H1 (cell line): Measurements from ENCODE around the gene SLCO6A1. TPM values are rescaled to one million over a fixed set of nuclear protein-coding genes. Genes with fewer than 3 reads are reported as not detected.

Source experiments
- CTCF ChIA-PET: fragments of 300-600 bp; sonication (Branson Sonifier 250); formaldehyde crosslinking; loops from one replicate; lab custom pipeline; 2021; ENCODE audit not compliant: partially characterized antibody; lab: Charles Lee
- POLR2A ChIA-PET: fragments of 300-600 bp; sonication (Branson Sonifier 250); formaldehyde crosslinking; loops from one replicate; lab custom pipeline; 2021; ENCODE audit warnings: inconsistent platforms; ENCODE audit not compliant: partially characterized antibody; lab: Charles Lee
- DNase-seq, 2 experiments: peaks; one replicate each; pipeline versions ENCODE4 v3.0.0 to v3.0.0-alpha.2; 2010 to 2022; ENCODE audit warnings: low spot score in 2 of 2, low read depth in 1 of 2, mixed read lengths in 1 of 2
- FAIRE-seq: peaks from 2 replicates; lab custom pipeline; 2011; peaks lifted over from hg19 to GRCh38; lab: Jason Lieb, UNC
- H2AFZ ChIP-seq: 2 replicates; pipeline ENCODE4 v1.8.1; 2012; ENCODE audit warnings: low read length, inconsistent platforms
- H2AK5ac ChIP-seq: 2 replicates; pipeline ENCODE4 v1.6.1; 2013; ENCODE audit warnings: low read depth, low read length
- H2BK120ac ChIP-seq: replicated peaks from 2 replicates; pipeline ENCODE3; 2013; ENCODE audit warnings: low read depth, low read length, inconsistent platforms
- H2BK12ac ChIP-seq: 2 replicates; pipeline ENCODE4 v1.6.1; 2013; ENCODE audit warnings: low read depth, low read length
- H2BK15ac ChIP-seq: 2 replicates; pipeline ENCODE4 v1.6.1; 2013; ENCODE audit warnings: low read length
- H2BK20ac ChIP-seq: 2 replicates; pipeline ENCODE4 v1.6.1; 2013; ENCODE audit warnings: low read length
- H2BK5ac ChIP-seq: 2 replicates; pipeline ENCODE4 v1.6.1; 2013; ENCODE audit warnings: low read depth, low read length
- H3K14ac ChIP-seq: 2 replicates; pipeline ENCODE4 v1.6.1; 2013; ENCODE audit warnings: inconsistent platforms; ENCODE audit not compliant: insufficient read length
- H3K18ac ChIP-seq: 2 replicates; pipeline ENCODE4 v1.6.1; 2013; ENCODE audit warnings: low read length; ENCODE audit errors: extremely low read depth
- H3K23ac ChIP-seq: 2 replicates; pipeline ENCODE4 v1.6.1; 2013; ENCODE audit warnings: inconsistent platforms; ENCODE audit not compliant: insufficient read length
- H3K23me2 ChIP-seq: 2 replicates; pipeline ENCODE4 v1.6.1; 2013; ENCODE audit warnings: low read depth, low read length
- H3K27ac ChIP-seq: 2 replicates; pipeline ENCODE4 v1.6.1; 2011; ENCODE audit warnings: low read depth, low read length, inconsistent platforms
- H3K27me3 ChIP-seq, 4 experiments: replicated peaks in 1 of 4; 1 replicate in 1 of 4; 2 replicates in 3 of 4; pipeline versions ENCODE4 v1.6.1 to v1.8.1; 2011 to 2013; ENCODE audit warnings: low read length in 3 of 4, mild to moderate bottlenecking in 3 of 4, inconsistent platforms in 2 of 4, mixed read lengths in 2 of 4, moderate library complexity in 1 of 4; ENCODE audit not compliant: control insufficient read depth in 3 of 4, insufficient read depth in 3 of 4; ENCODE audit errors: extremely low read depth in 1 of 4
- H3K36me3 ChIP-seq, 4 experiments: 2 replicates each; pipeline versions ENCODE4 v1.6.1 to v1.8.1; 2011 to 2013; ENCODE audit warnings: mild to moderate bottlenecking in 4 of 4, low read length in 3 of 4, moderate library complexity in 2 of 4, control low read depth in 1 of 4, inconsistent platforms in 1 of 4; ENCODE audit not compliant: insufficient read depth in 4 of 4, control insufficient read depth in 2 of 4
- H3K4ac ChIP-seq: replicated peaks from 2 replicates; pipeline ENCODE3; 2013; ENCODE audit warnings: low read length, low read depth, mixed read lengths, inconsistent platforms; ENCODE audit not compliant: insufficient read length
- H3K4me1 ChIP-seq, 4 experiments: replicated peaks in 1 of 4; 1 replicate in 1 of 4; 2 replicates in 3 of 4; pipeline versions ENCODE4 v1.6.1 to v1.8.1; 2011 to 2013; ENCODE audit warnings: low read length in 3 of 4, inconsistent platforms in 2 of 4, mixed read lengths in 1 of 4; ENCODE audit not compliant: insufficient read depth in 4 of 4, control insufficient read depth in 3 of 4
- H3K4me2 ChIP-seq, 2 experiments: 2 replicates each; pipeline versions ENCODE4 v1.6.1 to v1.8.1; 2011 to 2013; ENCODE audit warnings: low read depth in 2 of 2, low read length in 2 of 2, control low read depth in 1 of 2, inconsistent platforms in 1 of 2, mild to moderate bottlenecking in 1 of 2; ENCODE audit not compliant: insufficient read depth in 1 of 2
- H3K4me3 ChIP-seq, 4 experiments: fragments of 200-600, 300-600 bp in 1 of 4; sonication (generic), shearing (Covaris generic), sonication (Bioruptor Twin) in 1 of 4; 2 replicates each; pipeline versions ENCODE4 v1.5.1 to v1.8.1; 2011 to 2016; ENCODE audit warnings: low read length in 4 of 4, low read depth in 3 of 4, control low read depth in 2 of 4, inconsistent platforms in 2 of 4, mild to moderate bottlenecking in 2 of 4, mixed read lengths in 1 of 4, moderate library complexity in 1 of 4; ENCODE audit not compliant: insufficient read depth in 2 of 4; ENCODE audit errors: extremely low read depth in 1 of 4
- H3K56ac ChIP-seq: replicated peaks from 2 replicates; pipeline ENCODE3; 2013; ENCODE audit warnings: low read depth, mild to moderate bottlenecking, mixed read lengths, low read length, inconsistent platforms; ENCODE audit not compliant: insufficient read length
- H3K79me1 ChIP-seq: 2 replicates; pipeline ENCODE4 v1.6.1; 2013; ENCODE audit warnings: low read depth, low read length, control low read depth
- H3K79me2 ChIP-seq, 2 experiments: 2 replicates each; pipeline versions ENCODE4 v1.6.1 to v1.8.1; 2012 to 2013; ENCODE audit warnings: low read length in 2 of 2, mild to moderate bottlenecking in 2 of 2, inconsistent platforms in 1 of 2; ENCODE audit not compliant: insufficient read depth in 2 of 2, control insufficient read depth in 1 of 2
- H3K9ac ChIP-seq, 4 experiments: replicated peaks in 1 of 4; 1 replicate in 1 of 4; 2 replicates in 3 of 4; pipeline versions ENCODE4 v1.6.1 to v1.8.1; 2011 to 2013; ENCODE audit warnings: low read depth in 3 of 4, low read length in 3 of 4, control low read depth in 2 of 4, mild to moderate bottlenecking in 2 of 4, moderate library complexity in 2 of 4, inconsistent platforms in 1 of 4; ENCODE audit errors: extremely low read depth in 1 of 4
- H3K9me3 ChIP-seq, 2 experiments: 2 replicates each; pipeline versions ENCODE4 v1.6.1 to v1.8.1; 2012 to 2013; ENCODE audit warnings: mild to moderate bottlenecking in 2 of 2, moderate library complexity in 2 of 2, control low read depth in 1 of 2, inconsistent platforms in 1 of 2, low read depth in 1 of 2, low read length in 1 of 2, mixed read lengths in 1 of 2; ENCODE audit not compliant: insufficient read depth in 2 of 2
- H4K20me1 ChIP-seq, 2 experiments: replicated peaks in 1 of 2; 2 replicates each; pipeline versions ENCODE3 to v1.8.1; 2011 to 2013; ENCODE audit warnings: inconsistent platforms in 2 of 2, low read length in 2 of 2, mild to moderate bottlenecking in 1 of 2; ENCODE audit not compliant: insufficient read depth in 2 of 2, control insufficient read depth in 1 of 2
- H4K5ac ChIP-seq: 2 replicates; pipeline ENCODE4 v1.6.1; 2013; ENCODE audit warnings: low read length, low read depth, mixed read lengths, inconsistent platforms; ENCODE audit not compliant: insufficient read length
- H4K8ac ChIP-seq: 2 replicates; pipeline ENCODE4 v1.8.0; 2013; ENCODE audit warnings: mild to moderate bottlenecking, moderate library complexity, low read length, inconsistent platforms; ENCODE audit not compliant: insufficient read depth; ENCODE audit errors: extremely low read depth
- H4K91ac ChIP-seq: replicated peaks from 2 replicates; pipeline ENCODE3; 2013; ENCODE audit warnings: low read length, mixed read lengths, inconsistent platforms; ENCODE audit not compliant: insufficient read length
- CBX5 ChIP-seq: fragments of 300-800, 300-1000 bp; sonication (generic); IDR thresholded peaks from 2 replicates; pipeline ENCODE4 v1.7.1; 2016; ENCODE audit warnings: antibody characterized with exemption, low read length, low read depth
- CREB1 ChIP-seq: IDR thresholded peaks from 2 replicates; pipeline ENCODE4 v1.6.1; 2012; ENCODE audit warnings: inconsistent platforms
- CTBP2 ChIP-seq: IDR thresholded peaks from 2 replicates; pipeline ENCODE4 v1.7.0; 2011; ENCODE audit warnings: borderline replicate concordance, mild to moderate bottlenecking, moderate library complexity, mixed read lengths, low read length; ENCODE audit not compliant: insufficient read depth, insufficient read length
- EGR1 ChIP-seq: IDR thresholded peaks from 2 replicates; pipeline ENCODE4 v1.6.1; 2011; ENCODE audit warnings: low read depth, low read length, borderline replicate concordance
- GABPA ChIP-seq: IDR thresholded peaks from 2 replicates; pipeline ENCODE4 v1.6.1; 2011; ENCODE audit warnings: mild to moderate bottlenecking, low read length, moderate library complexity, borderline replicate concordance; ENCODE audit not compliant: insufficient read depth
- JUN ChIP-seq: IDR thresholded peaks from 2 replicates; pipeline ENCODE4 v1.6.1; 2011; ENCODE audit warnings: low read depth, mild to moderate bottlenecking, improper control_type of control experiment, low read length
- MAFK ChIP-seq: IDR thresholded peaks from 2 replicates; pipeline ENCODE4 v1.6.1; 2012; ENCODE audit warnings: low read depth, mild to moderate bottlenecking, improper control_type of control experiment, low read length
- NRF1 ChIP-seq: IDR thresholded peaks from 2 replicates; pipeline ENCODE4 v1.6.1; 2011; ENCODE audit warnings: mild to moderate bottlenecking, low read depth, low read length, improper control_type of control experiment
- SIRT6 ChIP-seq: IDR thresholded peaks from one replicate; pipeline ENCODE4 v1.7.1; 2012; ENCODE audit warnings: low read length, inconsistent platforms
- SP1 ChIP-seq: IDR thresholded peaks from 2 replicates; pipeline ENCODE4 v1.6.1; 2011; ENCODE audit warnings: low read depth, low read length
- TBP ChIP-seq: IDR thresholded peaks from 2 replicates; pipeline ENCODE4 v1.6.1; 2011; ENCODE audit warnings: low read depth, low read length, improper control_type of control experiment
- TCF12 ChIP-seq: IDR thresholded peaks from 2 replicates; pipeline ENCODE4 v1.6.1; 2011; ENCODE audit warnings: low read depth, mild to moderate bottlenecking, low read length
- polyA plus RNA-seq, 7 experiments: library from polyadenylated mRNA; depleted of rRNA in 3 of 7; stranded (reverse) in 5 of 7; unstranded in 2 of 7; fragments of >200 nt in 5 of 7; fragments of 200-250 nt in 2 of 7; gene quantifications; 1 replicate in 5 of 7; 2 replicates in 1 of 7; 4 replicates in 1 of 7; pipeline versions ENCODE4 v1.2.1 to v1.2.3, GENCODE V29; 2011 to 2013; ENCODE audit warnings: missing spikeins in 2 of 7, mixed read lengths in 2 of 7
- total RNA-seq: library from RNA; stranded (reverse); fragmentation: NEBNext Ultra II Directional; extraction: Animal tissue kit (Norgen Biotek cat#: 25700); gene quantifications from 2 replicates; pipeline ENCODE4 v1.2.1, GENCODE V29; 2021

Gene SLCO6A1
- total and polyA plus RNA-seq, 2 of the 8 experiments (the other 6 are each of a cell fraction or from before 2014, with no cell fraction given) = 0.06 to 0.56 TPM

- no peaks in the 10 kb centered on the region for H3K79me1 ChIP-seq
- no peak overlapping the region for H2BK12ac ChIP-seq
- no peaks in the 10 kb centered on the region for H3K4me1 ChIP-seq
- H2BK15ac ChIP-seq = no peak overlapping the region
- POLR2A ChIA-PET = no interaction called here
- no peaks in the 10 kb centered on the region for H3K23me2 ChIP-seq
- no peak overlapping the region for H2BK5ac ChIP-seq
- no peak overlapping the region for H3K23ac ChIP-seq
- FAIRE-seq (no peak), DNase-seq (no peak)
- H2BK20ac ChIP-seq = no peak overlapping the region
- H3K4me3 ChIP-seq = no peak overlapping the region
- no peak overlapping the region for H4K91ac ChIP-seq
- H3K56ac ChIP-seq = no peak overlapping the region
- H3K4me2 ChIP-seq = no peak overlapping the region
- H3K36me3 ChIP-seq = no peaks in the 10 kb centered on the region
- no peak overlapping the region for H3K18ac ChIP-seq
- no peaks in the 10 kb centered on the region for H4K20me1 ChIP-seq
- no peak overlapping the region for H3K27ac ChIP-seq
- H2BK120ac ChIP-seq = no peak overlapping the region
- no peak overlapping the region for H2AFZ ChIP-seq
- H3K79me2 ChIP-seq = no peaks in the 10 kb centered on the region
- no peaks in the 10 kb centered on the region for H3K9me3 ChIP-seq
- CTCF ChIA-PET = interaction anchor here (0.6 to 1.1 kb wide), 2 partner anchors 9 to 651 kb away, joined by 3 to 4 read pairs; no protein-coding TSS in a partner anchor
- no peak overlapping the region for H4K8ac ChIP-seq
- no peak for TF ChIP-seq CREB1
- no peak for TF ChIP-seq NRF1
- no peak for TF ChIP-seq CBX5
- TF ChIP-seq CTBP2 = no peak
- TF ChIP-seq EGR1 = no peak
- no peak for TF ChIP-seq GABPA
- TF ChIP-seq TBP = no peak
- no peak for TF ChIP-seq SIRT6
- TF ChIP-seq MAFK = no peak
- no peak for TF ChIP-seq JUN
- no peak for TF ChIP-seq SP1
- no peak for TF ChIP-seq TCF12
- H3K14ac ChIP-seq = no peak overlapping the region
- H2AK5ac ChIP-seq = no peak overlapping the region
- H3K4ac ChIP-seq = no peak overlapping the region
- H3K27me3 ChIP-seq = no peaks in the 10 kb centered on the region
- H4K5ac ChIP-seq = no peak overlapping the region
- no peak overlapping the region for H3K9ac ChIP-seq
Observed at GRCh38 chr5:102528600-102528999, 29.8 kb upstream of the SLCO6A1 start.
